ENCODE results near the gene IFNAR2. TPM values are rescaled to one million over a fixed set of nuclear protein-coding genes. Genes with fewer than 3 reads are reported as not detected.
A peak's percentile ranks its signal among the peaks of the same experiment; 100 is the strongest.

Gene IFNAR2
- polyA plus RNA-seq, 3 donors: 47.7 to 79.8 (median 59.5) TPM

- no peak overlapping the region for H3K9ac ChIP-seq (ENCODE audit: insufficient read depth, low read length, poor library complexity, severe bottlenecking)
- TF ChIP-seq CTCF (IDR thresholded peaks at IDR 0.05): no peak
- no peaks in the 10 kb centered on the region for H4K20me1 ChIP-seq (ENCODE audit: insufficient read depth, low read length)
- H3K4me1 Mint-ChIP-seq: peaks cover 52% of the 10 kb centered on the region
- whole genome bisulfite sequencing (ENCODE audit: insufficient coverage): 83% methylated on average over 2 of the region's 4 CpGs
- H3K36me3 ChIP-seq (replicated peaks in 1 of 2; ENCODE audit: control insufficient read depth in 1 of 2, insufficient read depth in 2 of 2, low read length in 2 of 2): no peaks in the 10 kb centered on the region
- H3K79me2 ChIP-seq (ENCODE audit: insufficient read depth, low read length): no peaks in the 10 kb centered on the region
- no peak overlapping the region for H3K4me3 Mint-ChIP-seq
- H3K27me3 ChIP-seq (ENCODE audit: control insufficient read depth in 2 of 2, insufficient read depth in 2 of 2, low read length in 2 of 2): no peaks in the 10 kb centered on the region
- H3K4me3 ChIP-seq (replicated peaks in 1 of 3; ENCODE audit: low read depth in 2 of 3, low read length in 3 of 3): peak overlapping the region in 1 of 3 experiments; percentile 43
- peaks cover 0 to 8% (median 8%) of the 10 kb centered on the region in 3 donors for H3K27me3 Mint-ChIP-seq (ENCODE audit: low read depth in 3 of 3)
- H3K27ac Mint-ChIP-seq: peak overlapping the region; percentile 66 to 99 (median 98)
- H3K9me3 Mint-ChIP-seq: peaks cover 0 to 3% (median 0%) of the 10 kb centered on the region in 7 donors
- H3K4me2 ChIP-seq (replicated peaks; ENCODE audit: extremely low read depth, low read length, poor library complexity, severe bottlenecking): peak overlapping the region; percentile 30
- DNase-seq: no peak
- H3K27ac ChIP-seq (ENCODE audit: low read depth in 1 of 2, low read length in 2 of 2): peak overlapping the region in 1 of 2 donors; percentile 91
- peaks cover 0 to 2% of the 10 kb centered on the region in 2 donors for H3K36me3 Mint-ChIP-seq
- no peak overlapping the region for H2AFZ ChIP-seq (ENCODE audit: insufficient read depth, low read depth, low read length, poor library complexity, severe bottlenecking)
- intact Hi-C loops (cut with micrococcal nuclease): loop anchor here (5.0 to 10.0 kb wide), 8 partner anchors 35 to 363 kb away; partner anchors contain the start of genes IFNGR2 (in 1 of the 2) and OLIG2 (in 1 of the 2)
- H3K4me1 ChIP-seq (ENCODE audit: control insufficient read depth in 1 of 2, insufficient read depth in 2 of 2, low read length in 2 of 2): peaks cover 40 to 51% of the 10 kb centered on the region in 2 donors
- H3K9me3 ChIP-seq (replicated peaks in 1 of 2; ENCODE audit: control insufficient read depth in 1 of 2, insufficient read depth in 1 of 2, low read length in 2 of 2): no peaks in the 10 kb centered on the region
These were observed 32.2 kb upstream of the IFNAR2 start for GRCh38 chr21:33197496-33197895.

- intact Hi-C loops (cut with micrococcal nuclease): loop anchor here (1.0 to 10.0 kb wide), 10 partner anchors 34 to 364 kb away; partner anchors contain the start of genes IFNGR2 (in 1 of the 2), IL10RB (in 1 of the 2) and OLIG2 (in 1 of the 2)
- Histone ChIP-seq H3K27ac (ENCODE audit: low read depth in 1 of 2, low read length in 2 of 2) (peak overlapping the region; percentile 74 to 91), H3K79me2 (ENCODE audit: insufficient read depth, low read length) (no peaks in the 10 kb centered on the region), H3K9me3 (replicated peaks in 1 of 2; ENCODE audit: control insufficient read depth in 1 of 2, insufficient read depth in 1 of 2, low read length in 2 of 2) (no peaks in the 10 kb centered on the region), H3K36me3 (replicated peaks in 1 of 2; ENCODE audit: control insufficient read depth in 1 of 2, insufficient read depth in 2 of 2, low read length in 2 of 2) (no peaks in the 10 kb centered on the region), H3K27me3 (ENCODE audit: control insufficient read depth in 2 of 2, insufficient read depth in 2 of 2, low read length in 2 of 2) (no peaks in the 10 kb centered on the region), H3K4me2 (replicated peaks; ENCODE audit: extremely low read depth, low read length, poor library complexity, severe bottlenecking) (peak overlapping the region; percentile 30), H3K4me1 (ENCODE audit: control insufficient read depth in 1 of 2, insufficient read depth in 2 of 2, low read length in 2 of 2) (peaks cover 50 to 62% of the 10 kb centered on the region in 2 donors), H2AFZ (ENCODE audit: insufficient read depth, low read depth, low read length, poor library complexity, severe bottlenecking) (no peak overlapping the region), H3K9ac (ENCODE audit: insufficient read depth, low read length, poor library complexity, severe bottlenecking) (peak overlapping the region; percentile 59), H4K20me1 (ENCODE audit: insufficient read depth, low read length) (no peaks in the 10 kb centered on the region), H3K4me3 (replicated peaks in 1 of 3; ENCODE audit: low read depth in 2 of 3, low read length in 3 of 3) (peak overlapping the region in 2 of 3 experiments; percentile 5 to 43)
- peaks cover 57% of the 10 kb centered on the region for H3K4me1 Mint-ChIP-seq
- peaks cover 0 to 2% of the 10 kb centered on the region in 2 donors for H3K36me3 Mint-ChIP-seq
- peak; percentile 90 to 96 (median 91) for DNase-seq
- H3K27ac Mint-ChIP-seq: peak overlapping the region; percentile 93 to 99 (median 98)
- 0% methylated on average over 6 of the region's 9 CpGs for WGBS (ENCODE audit: insufficient coverage)
- peaks cover 0 to 8% (median 8%) of the 10 kb centered on the region in 3 donors for H3K27me3 Mint-ChIP-seq (ENCODE audit: low read depth in 3 of 3)
- H3K9me3 Mint-ChIP-seq: no peaks in the 10 kb centered on the region
- H3K4me3 Mint-ChIP-seq: peak overlapping the region; percentile 4 to 51
- TF ChIP-seq CTCF (IDR thresholded peaks at IDR 0.05): no peak
These were observed 31.2 kb upstream of the IFNAR2 start for GRCh38 chr21:33198346-33199099.
